ENCODE measurements around the gene PARVA. TPM values are rescaled to one million over a fixed set of nuclear protein-coding genes. Genes with fewer than 3 reads are reported as not detected.

Gene PARVA
- polyA plus RNA-seq, 3 donors = not detected

DNA sequence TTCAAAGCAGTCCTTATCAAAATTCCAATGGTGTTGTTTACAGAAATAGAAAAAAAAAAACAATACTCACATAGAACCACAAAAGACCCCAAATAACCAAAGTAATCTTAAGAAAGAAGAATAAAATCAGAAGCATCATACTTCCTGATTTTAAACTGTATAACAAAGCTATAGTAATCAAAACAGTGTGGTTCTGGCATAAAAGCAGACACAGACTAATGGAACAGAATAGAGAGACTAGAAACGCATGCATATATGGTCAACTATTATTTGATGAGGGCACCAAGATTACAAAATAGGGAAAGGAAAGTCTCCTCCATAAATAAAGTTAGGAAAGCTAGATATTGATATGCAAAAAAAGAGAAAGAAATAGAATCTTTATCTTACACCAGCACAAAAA, 176.8 kb downstream of the PARVA start:
- Histone ChIP-seq H3K27ac (ENCODE audit: low read depth in 1 of 2, low read length in 2 of 2) (no peak overlapping the region), H3K79me2 (ENCODE audit: insufficient read depth, low read length) (no peaks in the 10 kb centered on the region), H3K9me3 (replicated peaks in 1 of 2; ENCODE audit: control insufficient read depth in 1 of 2, insufficient read depth in 1 of 2, low read length in 2 of 2) (no peaks in the 10 kb centered on the region), H3K4me3 (replicated peaks in 1 of 3; ENCODE audit: low read depth in 2 of 3, low read length in 3 of 3) (no peak overlapping the region), H3K4me1 (ENCODE audit: control insufficient read depth in 1 of 2, insufficient read depth in 2 of 2, low read length in 2 of 2) (no peaks in the 10 kb centered on the region), H3K4me2 (replicated peaks; ENCODE audit: extremely low read depth, low read length, poor library complexity, severe bottlenecking) (no peak overlapping the region), H3K36me3 (replicated peaks in 1 of 2; ENCODE audit: control insufficient read depth in 1 of 2, insufficient read depth in 2 of 2, low read length in 2 of 2) (no peaks in the 10 kb centered on the region), H2AFZ (ENCODE audit: insufficient read depth, low read depth, low read length, poor library complexity, severe bottlenecking) (no peak overlapping the region), H3K9ac (ENCODE audit: insufficient read depth, low read length, poor library complexity, severe bottlenecking) (no peak overlapping the region), H3K27me3 (ENCODE audit: control insufficient read depth in 2 of 2, insufficient read depth in 2 of 2, low read length in 2 of 2) (no peaks in the 10 kb centered on the region), H4K20me1 (ENCODE audit: insufficient read depth, low read length) (no peaks in the 10 kb centered on the region)
- WGBS (ENCODE audit: insufficient coverage) = no CpG with 5 or more reads among the region's 1 CpG
- TF ChIP-seq, protein P1, sequence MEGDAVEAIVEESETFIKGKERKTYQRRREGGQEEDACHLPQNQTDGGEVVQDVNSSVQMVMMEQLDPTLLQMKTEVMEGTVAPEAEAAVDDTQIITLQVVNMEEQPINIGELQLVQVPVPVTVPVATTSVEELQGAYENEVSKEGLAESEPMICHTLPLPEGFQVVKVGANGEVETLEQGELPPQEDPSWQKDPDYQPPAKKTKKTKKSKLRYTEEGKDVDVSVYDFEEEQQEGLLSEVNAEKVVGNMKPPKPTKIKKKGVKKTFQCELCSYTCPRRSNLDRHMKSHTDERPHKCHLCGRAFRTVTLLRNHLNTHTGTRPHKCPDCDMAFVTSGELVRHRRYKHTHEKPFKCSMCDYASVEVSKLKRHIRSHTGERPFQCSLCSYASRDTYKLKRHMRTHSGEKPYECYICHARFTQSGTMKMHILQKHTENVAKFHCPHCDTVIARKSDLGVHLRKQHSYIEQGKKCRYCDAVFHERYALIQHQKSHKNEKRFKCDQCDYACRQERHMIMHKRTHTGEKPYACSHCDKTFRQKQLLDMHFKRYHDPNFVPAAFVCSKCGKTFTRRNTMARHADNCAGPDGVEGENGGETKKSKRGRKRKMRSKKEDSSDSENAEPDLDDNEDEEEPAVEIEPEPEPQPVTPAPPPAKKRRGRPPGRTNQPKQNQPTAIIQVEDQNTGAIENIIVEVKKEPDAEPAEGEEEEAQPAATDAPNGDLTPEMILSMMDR (IDR thresholded peaks at IDR 0.05) = no peak
- DNase-seq = no peak
- Mint-ChIP-seq H3K27me3 (ENCODE audit: low read depth in 3 of 3) (peaks cover 0 to 4% (median 0%) of the 10 kb centered on the region in 3 donors), H3K4me3 (no peak overlapping the region), H3K36me3 (no peaks in the 10 kb centered on the region), H3K4me1 (no peaks in the 10 kb centered on the region), H3K27ac (no peak overlapping the region), H3K9me3 (peaks cover 0 to 11% (median 2%) of the 10 kb centered on the region in 7 donors)
- intact Hi-C loops (cut with micrococcal nuclease) = no loop called here

DNA sequence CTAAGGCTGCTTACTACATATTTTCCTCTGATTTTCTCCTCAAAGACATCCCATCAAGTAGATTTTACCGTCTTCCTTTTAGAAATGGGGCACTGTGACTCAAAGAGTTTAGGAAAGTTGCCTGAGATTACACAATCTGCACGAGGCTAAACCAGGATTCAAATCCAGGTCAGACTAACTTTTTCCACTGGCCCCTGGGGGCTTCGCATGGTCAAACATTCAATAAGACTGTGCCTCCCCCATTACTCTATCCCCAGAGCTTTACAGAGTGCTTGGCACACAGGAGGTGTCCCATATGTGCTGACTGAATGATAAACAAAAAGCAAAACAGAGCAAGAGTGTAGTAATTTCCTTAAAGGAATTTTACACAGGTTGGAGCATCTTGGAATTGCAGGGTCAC, 178.8 kb downstream of the PARVA start:
- H3K4me3 ChIP-seq (replicated peaks in 1 of 3; ENCODE audit: low read depth in 2 of 3, low read length in 3 of 3) = no peak overlapping the region
- H3K36me3 Mint-ChIP-seq = no peaks in the 10 kb centered on the region
- H3K4me1 Mint-ChIP-seq = no peaks in the 10 kb centered on the region
- H4K20me1 ChIP-seq (ENCODE audit: insufficient read depth, low read length) = no peaks in the 10 kb centered on the region
- H3K9ac ChIP-seq (ENCODE audit: insufficient read depth, low read length, poor library complexity, severe bottlenecking) = no peak overlapping the region
- H3K36me3 ChIP-seq (replicated peaks in 1 of 2; ENCODE audit: control insufficient read depth in 1 of 2, insufficient read depth in 2 of 2, low read length in 2 of 2) = no peaks in the 10 kb centered on the region
- no peak overlapping the region for H3K4me2 ChIP-seq (replicated peaks; ENCODE audit: extremely low read depth, low read length, poor library complexity, severe bottlenecking)
- TF ChIP-seq, protein P1 (IDR thresholded peaks at IDR 0.05) = no peak
- H3K4me1 ChIP-seq (ENCODE audit: control insufficient read depth in 1 of 2, insufficient read depth in 2 of 2, low read length in 2 of 2) = no peaks in the 10 kb centered on the region
- no peak overlapping the region for H2AFZ ChIP-seq (ENCODE audit: insufficient read depth, low read depth, low read length, poor library complexity, severe bottlenecking)
- peaks cover 0 to 11% (median 2%) of the 10 kb centered on the region in 7 donors for H3K9me3 Mint-ChIP-seq
- H3K9me3 ChIP-seq (replicated peaks in 1 of 2; ENCODE audit: control insufficient read depth in 1 of 2, insufficient read depth in 1 of 2, low read length in 2 of 2) = no peaks in the 10 kb centered on the region
- H3K4me3 Mint-ChIP-seq = no peak overlapping the region
- DNase-seq = no peak
- H3K27ac ChIP-seq (ENCODE audit: low read depth in 1 of 2, low read length in 2 of 2) = no peak overlapping the region
- peaks cover 0 to 4% (median 0%) of the 10 kb centered on the region in 3 donors for H3K27me3 Mint-ChIP-seq (ENCODE audit: low read depth in 3 of 3)
- intact Hi-C loops (cut with micrococcal nuclease) = no loop called here
- H3K27ac Mint-ChIP-seq = no peak overlapping the region
- no peaks in the 10 kb centered on the region for H3K79me2 ChIP-seq (ENCODE audit: insufficient read depth, low read length)
- no peaks in the 10 kb centered on the region for H3K27me3 ChIP-seq (ENCODE audit: control insufficient read depth in 2 of 2, insufficient read depth in 2 of 2, low read length in 2 of 2)
- WGBS (ENCODE audit: insufficient coverage) = 58% methylated on average over 2 of the region's 3 CpGs
